ENCODE measurements around the gene FAM89B. TPM values are rescaled to one million over a fixed set of nuclear protein-coding genes. Genes with fewer than 3 reads are reported as not detected.
A peak's percentile ranks its signal among the peaks of the same experiment; 100 is the strongest.

Gene FAM89B
- total RNA-seq, 1 experiment from 2014 or later: 20.4 TPM

DNA sequence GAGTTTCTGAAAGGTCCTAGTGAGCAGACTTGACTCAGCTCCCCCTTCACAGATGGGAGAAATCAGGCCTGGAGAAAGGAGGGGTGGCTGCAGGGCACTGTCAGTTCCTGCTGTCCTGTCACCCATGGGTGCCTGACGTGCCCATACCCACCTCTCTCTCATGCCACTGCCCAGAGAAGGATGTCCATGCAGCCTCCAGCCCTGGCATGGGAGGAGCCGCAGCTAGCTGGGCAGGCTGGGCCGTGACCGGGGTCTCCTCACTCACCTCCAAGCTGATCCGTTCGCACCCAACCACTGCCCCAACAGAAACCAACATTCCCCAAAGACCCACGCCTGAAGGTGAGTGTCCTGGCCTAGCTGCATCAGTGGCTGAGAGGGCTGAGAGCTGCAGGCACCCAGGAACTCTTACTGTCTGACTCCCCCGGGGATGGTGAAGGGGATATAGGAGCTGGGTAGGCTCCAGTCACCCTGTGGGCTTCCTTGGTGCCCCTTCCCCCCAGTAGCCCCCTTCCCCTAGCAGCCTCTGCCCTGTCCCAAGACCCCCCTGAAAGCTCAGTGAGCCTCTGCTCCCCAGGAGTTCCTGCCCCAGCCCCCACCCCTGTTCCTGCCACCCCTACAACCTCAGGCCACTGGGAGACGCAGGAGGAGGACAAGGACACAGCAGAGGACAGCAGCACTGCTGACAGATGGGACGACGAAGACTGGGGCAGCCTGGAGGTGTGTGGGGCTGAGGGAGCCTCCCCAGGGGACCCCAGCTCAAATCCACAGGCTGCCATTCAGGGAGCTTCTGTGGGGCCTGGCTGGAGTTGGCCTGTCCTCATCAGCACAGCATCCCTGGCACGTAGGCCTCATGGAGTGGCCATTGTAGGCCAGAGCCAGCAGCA lies 35.7 kb upstream of the FAM89B start:
- Histone ChIP-seq H3K27me3 (ENCODE audit: control insufficient read depth, insufficient read depth, low read length) (peaks cover 28% of the 10 kb centered on the region), H3K36me3 (replicated peaks; ENCODE audit: control insufficient read depth, insufficient read depth, low read length) (peaks cover 10% of the 10 kb centered on the region), H3K4me3 (ENCODE audit: insufficient read depth, low read depth, low read length) (no peak overlapping the region)
- DNase-seq: no peak

GRCh38 chr11:65537296-65537597 lies 35.1 kb upstream of the FAM89B start:
- Histone ChIP-seq H3K27me3 (ENCODE audit: control insufficient read depth, insufficient read depth, low read length) (peaks cover 28% of the 10 kb centered on the region), H3K4me3 (ENCODE audit: insufficient read depth, low read depth, low read length) (no peak overlapping the region), H3K36me3 (replicated peaks; ENCODE audit: control insufficient read depth, insufficient read depth, low read length) (peaks cover 7% of the 10 kb centered on the region)
- no peak for DNase-seq

DNA sequence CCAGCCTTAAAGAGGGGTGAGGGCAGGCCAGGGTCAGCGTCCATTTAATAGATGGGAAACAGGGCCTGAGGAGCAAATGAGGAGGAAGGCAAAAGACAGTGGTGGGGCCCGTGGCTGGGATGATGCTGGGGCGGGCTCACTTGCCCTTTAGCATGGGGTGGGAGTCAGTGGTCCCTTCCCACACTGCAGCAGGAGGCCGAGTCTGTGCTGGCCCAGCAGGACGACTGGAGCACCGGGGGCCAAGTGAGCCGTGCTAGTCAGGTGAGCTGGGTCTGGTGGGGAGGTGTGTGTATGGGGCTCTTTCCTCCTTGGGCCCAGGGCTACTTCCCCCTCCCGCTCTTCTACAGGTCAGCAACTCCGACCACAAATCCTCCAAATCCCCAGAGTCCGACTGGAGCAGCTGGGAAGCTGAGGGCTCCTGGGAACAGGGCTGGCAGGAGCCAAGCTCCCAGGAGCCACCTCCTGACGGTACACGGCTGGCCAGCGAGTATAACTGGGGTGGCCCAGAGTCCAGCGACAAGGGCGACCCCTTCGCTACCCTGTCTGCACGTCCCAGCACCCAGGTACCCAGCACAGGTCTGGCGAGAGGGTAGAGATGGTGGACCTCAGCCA lies 34.6 kb upstream of the FAM89B start:
- H3K4me3 ChIP-seq (ENCODE audit: insufficient read depth, low read depth, low read length): no peak overlapping the region
- peaks cover 3% of the 10 kb centered on the region for H3K36me3 ChIP-seq (replicated peaks; ENCODE audit: control insufficient read depth, insufficient read depth, low read length)
- DNase-seq: no peak
- H3K27me3 ChIP-seq (ENCODE audit: control insufficient read depth, insufficient read depth, low read length): peaks cover 28% of the 10 kb centered on the region

- peaks cover 28% of the 10 kb centered on the region for H3K27me3 ChIP-seq (ENCODE audit: control insufficient read depth, insufficient read depth, low read length)
- DNase-seq: peak; percentile 72
- H3K4me3 ChIP-seq (ENCODE audit: insufficient read depth, low read depth, low read length): peak overlapping the region; percentile 60; the same call in 1 of the 2 replicates
- H3K36me3 ChIP-seq (replicated peaks; ENCODE audit: control insufficient read depth, insufficient read depth, low read length): peaks cover 3% of the 10 kb centered on the region
Measured at GRCh38 chr11:65538232-65538914, 34.0 kb upstream of the FAM89B start.

- Histone ChIP-seq H3K4me3 (ENCODE audit: insufficient read depth, low read depth, low read length) (peak overlapping the region; percentile 60), H3K27me3 (ENCODE audit: control insufficient read depth, insufficient read depth, low read length) (peaks cover 34% of the 10 kb centered on the region), H3K36me3 (replicated peaks; ENCODE audit: control insufficient read depth, insufficient read depth, low read length) (peaks cover 3% of the 10 kb centered on the region)
- DNase-seq: peak; percentile 93
Measured at GRCh38 chr11:65538915-65539743, 33.2 kb upstream of the FAM89B start.

DNA sequence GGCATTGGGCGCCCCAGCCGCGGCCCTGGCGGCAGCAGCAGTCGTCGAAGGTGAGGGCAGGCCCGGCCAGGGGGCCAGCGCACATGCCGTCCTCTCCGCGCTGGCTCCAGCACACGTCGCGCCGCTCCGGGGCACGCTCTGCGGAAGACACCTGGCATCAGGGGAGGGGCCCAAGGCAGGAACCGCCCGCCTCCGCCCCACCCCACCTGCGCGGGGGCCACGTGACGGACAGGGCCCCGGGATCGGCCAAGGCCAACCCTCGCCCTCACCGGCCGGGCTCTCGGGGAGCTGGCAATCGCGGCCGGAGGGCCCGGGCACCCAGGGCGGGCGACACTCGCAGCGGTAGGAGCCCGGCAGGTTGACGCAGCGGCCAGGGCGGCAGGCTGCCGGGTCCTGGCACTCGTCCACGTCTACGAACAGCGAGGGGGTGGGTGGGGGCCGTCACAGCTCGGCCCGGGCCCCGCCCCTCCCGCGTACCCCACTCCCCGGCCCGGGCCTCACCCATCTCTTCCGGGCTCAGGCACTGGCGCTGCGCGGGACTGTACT lies 32.5 kb upstream of the FAM89B start:
- Histone ChIP-seq H3K27me3 (ENCODE audit: control insufficient read depth, insufficient read depth, low read length) (peaks cover 39% of the 10 kb centered on the region), H3K36me3 (replicated peaks; ENCODE audit: control insufficient read depth, insufficient read depth, low read length) (peaks cover 3% of the 10 kb centered on the region), H3K4me3 (ENCODE audit: insufficient read depth, low read depth, low read length) (peak overlapping the region; percentile 60)
- peak; percentile 98 for DNase-seq

- H3K4me3 ChIP-seq (ENCODE audit: insufficient read depth, low read depth, low read length): peak overlapping the region; percentile 60
- peaks cover 2% of the 10 kb centered on the region for H3K36me3 ChIP-seq (replicated peaks; ENCODE audit: control insufficient read depth, insufficient read depth, low read length)
- H3K27me3 ChIP-seq (ENCODE audit: control insufficient read depth, insufficient read depth, low read length): peaks cover 46% of the 10 kb centered on the region
- peak; percentile 100 for DNase-seq
Measured at GRCh38 chr11:65540290-65541092, 31.8 kb upstream of the FAM89B start.

DNA sequence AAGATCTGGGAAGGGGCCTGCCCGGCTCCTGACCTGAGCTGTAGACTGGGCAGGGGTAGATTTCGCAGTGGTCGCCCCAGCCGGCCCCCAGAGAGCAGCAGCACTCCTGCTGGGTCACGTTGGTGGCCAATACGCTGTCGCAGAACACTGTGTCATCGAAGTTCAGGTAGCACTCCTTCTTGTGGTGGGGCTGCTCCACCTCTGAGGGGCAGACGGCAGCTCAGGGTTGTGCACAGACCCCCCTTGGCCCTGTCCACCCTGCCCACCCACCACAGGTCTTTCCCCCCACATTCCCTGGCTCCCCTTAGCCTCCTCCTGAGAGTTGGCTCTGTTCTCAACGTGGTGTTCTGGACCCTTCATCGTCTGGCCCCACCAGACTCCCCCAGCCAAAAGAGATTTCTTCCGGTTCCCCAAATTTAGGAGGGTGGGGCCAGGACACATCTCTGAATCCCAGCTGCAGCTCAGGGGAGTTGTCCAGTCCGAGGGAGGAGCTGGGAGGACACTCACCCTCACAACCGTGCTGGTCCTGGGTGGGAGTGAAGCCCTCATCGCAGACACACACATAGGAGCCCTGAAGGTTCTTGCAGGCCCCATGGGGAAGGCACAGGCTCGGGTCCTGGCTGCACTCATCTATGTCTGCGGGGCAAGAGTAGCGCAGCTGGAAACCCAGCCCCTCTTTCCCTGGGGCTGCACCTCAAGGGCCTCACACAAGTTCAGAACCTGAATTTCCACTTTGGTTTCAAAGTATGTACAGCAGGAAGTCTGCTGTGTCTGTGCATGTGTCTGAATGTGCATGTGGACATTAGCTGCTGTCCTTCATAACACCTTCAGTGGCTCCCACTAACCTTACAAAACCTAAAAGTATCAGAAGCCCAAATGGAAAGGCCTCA lies 31.0 kb upstream of the FAM89B start:
- peaks cover 1% of the 10 kb centered on the region for H3K36me3 ChIP-seq (replicated peaks; ENCODE audit: control insufficient read depth, insufficient read depth, low read length)
- peak overlapping the region; percentile 56 for H3K4me3 ChIP-seq (ENCODE audit: insufficient read depth, low read depth, low read length)
- no peak for DNase-seq
- peaks cover 54% of the 10 kb centered on the region for H3K27me3 ChIP-seq (ENCODE audit: control insufficient read depth, insufficient read depth, low read length)

DNA sequence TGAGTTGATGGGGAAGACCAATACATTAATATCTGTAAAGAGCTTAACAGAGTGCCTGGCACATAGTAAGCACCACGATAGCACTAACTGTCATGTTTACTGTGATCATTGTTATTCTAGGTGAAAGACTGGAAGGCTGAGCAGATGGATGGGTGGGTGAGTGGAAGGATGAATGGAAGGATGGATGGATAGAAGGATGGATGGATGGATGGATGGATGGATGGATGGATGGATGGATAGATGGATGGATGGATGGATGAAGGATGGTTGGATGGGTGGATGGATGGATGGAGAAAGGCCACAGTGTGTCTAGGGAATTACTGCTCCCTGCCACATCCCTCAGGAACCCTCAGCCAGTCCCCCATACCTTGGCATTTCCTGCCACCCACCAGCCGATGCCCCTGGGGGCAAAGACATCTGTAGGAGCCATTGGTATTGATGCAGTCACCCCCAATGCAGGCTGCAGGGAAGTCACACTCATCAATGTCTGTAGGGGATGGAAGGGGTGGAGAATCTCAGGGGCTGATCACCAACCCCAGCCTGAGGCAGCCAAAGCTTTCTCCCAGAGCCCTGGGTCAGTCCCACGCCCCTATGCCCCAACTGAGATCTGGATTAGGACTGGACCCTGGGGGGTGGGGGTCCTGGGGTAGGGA lies 29.5 kb upstream of the FAM89B start:
- Histone ChIP-seq H3K4me3 (ENCODE audit: insufficient read depth, low read depth, low read length) (no peak overlapping the region), H3K36me3 (replicated peaks; ENCODE audit: control insufficient read depth, insufficient read depth, low read length) (no peaks in the 10 kb centered on the region), H3K27me3 (ENCODE audit: control insufficient read depth, insufficient read depth, low read length) (peaks cover 65% of the 10 kb centered on the region)
- no peak for DNase-seq

GRCh38 chr11:65545853-65546216 lies 26.5 kb upstream of the FAM89B start:
- peak overlapping the region; percentile 55; the same call in 1 of the 2 replicates for H3K4me3 ChIP-seq (ENCODE audit: insufficient read depth, low read depth, low read length)
- no peaks in the 10 kb centered on the region; the same call in 1 of the 2 replicates for H3K36me3 ChIP-seq (replicated peaks; ENCODE audit: control insufficient read depth, insufficient read depth, low read length)
- peaks cover 54% of the 10 kb centered on the region for H3K27me3 ChIP-seq (ENCODE audit: control insufficient read depth, insufficient read depth, low read length)
- peak; percentile 64 for DNase-seq

DNA sequence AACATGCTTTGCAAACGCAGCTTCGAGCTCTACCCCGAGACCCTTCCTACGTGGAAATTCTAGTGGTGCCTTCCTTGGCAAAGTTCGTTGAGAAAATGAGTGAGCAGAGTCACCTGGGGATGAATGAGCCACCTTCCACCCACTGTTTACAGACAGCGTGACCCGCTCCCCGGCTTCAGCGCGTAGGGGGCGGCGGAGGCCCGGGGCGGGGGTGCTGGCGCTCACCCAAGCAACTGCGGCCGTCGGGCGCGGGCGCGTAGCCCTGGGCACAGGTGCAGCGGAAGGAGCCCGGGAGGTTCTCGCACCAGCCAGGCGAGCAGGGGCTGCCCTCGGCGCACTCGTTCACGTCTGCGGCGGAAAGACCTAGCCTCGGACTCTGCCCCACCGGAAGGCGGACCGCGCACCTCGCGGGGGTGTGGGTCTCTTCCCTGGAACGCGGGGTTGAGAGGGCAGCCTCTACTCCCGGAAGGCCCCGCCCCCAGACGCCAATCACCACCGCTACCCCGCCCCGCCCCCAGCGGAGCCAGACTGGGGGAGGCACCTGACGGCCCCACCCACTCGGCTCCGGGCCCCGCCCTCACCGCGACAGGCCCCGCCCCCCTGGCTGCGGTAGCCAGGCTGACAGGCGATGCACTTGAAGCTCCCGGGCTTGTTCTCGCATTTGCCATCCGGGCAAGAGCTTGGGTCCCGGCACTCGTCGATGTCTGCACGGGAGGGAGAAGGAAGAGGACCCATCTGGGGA lies 25.9 kb upstream of the FAM89B start:
- H3K27me3 ChIP-seq (ENCODE audit: control insufficient read depth, insufficient read depth, low read length): peaks cover 58% of the 10 kb centered on the region
- no peaks in the 10 kb centered on the region; the same call in 1 of the 2 replicates for H3K36me3 ChIP-seq (replicated peaks; ENCODE audit: control insufficient read depth, insufficient read depth, low read length)
- peak overlapping the region; percentile 55 for H3K4me3 ChIP-seq (ENCODE audit: insufficient read depth, low read depth, low read length)
- DNase-seq: peak; percentile 100
